Neural cell (in vitro differentiated cells): Measurements from ENCODE around the gene LYSET. TPM values are rescaled to one million over a fixed set of nuclear protein-coding genes. Genes with fewer than 3 reads are reported as not detected.
"Not testable (repeated sequence)": the region's sequence is repeated elsewhere in the genome, so short reads cannot be mapped to it uniquely, and the experiment has no call there.

Experiments
- H2AFZ ChIP-seq: fragments of 200-600, 300-800 bp; sonication (generic), shearing (Covaris generic); 2 replicates; pipeline ENCODE4 v1.6.0; 2014; ENCODE audit warnings: low read depth, mild to moderate bottlenecking, antibody characterized with exemption, low read length, moderate library complexity
- H3F3A ChIP-seq: fragments of 200-600 bp; shearing (Covaris generic); 2 replicates; pipeline ENCODE4 v1.6.1; 2016; ENCODE audit warnings: mild to moderate bottlenecking, moderate library complexity, mixed read lengths, antibody characterized with exemption, low read length; ENCODE audit not compliant: insufficient read depth, poor library complexity, severe bottlenecking
- H3K27ac ChIP-seq: fragments of 200-600, 300-800 bp; sonication (generic), shearing (Covaris generic); 2 replicates; pipeline ENCODE4 v1.5.1; 2014; ENCODE audit warnings: mild to moderate bottlenecking, low read length, moderate library complexity
- H3K27me3 ChIP-seq: fragments of 300-800, 200-600 bp; sonication (generic), shearing (Covaris generic); 2 replicates; pipeline ENCODE4 v1.6.0; 2014; ENCODE audit warnings: mild to moderate bottlenecking, low read depth, low read length, moderate library complexity; ENCODE audit not compliant: insufficient read depth
- H3K36me3 ChIP-seq: fragments of 300-800, 200-600 bp; sonication (generic), shearing (Covaris generic); 2 replicates; pipeline ENCODE4 v1.5.1; 2014; ENCODE audit warnings: mild to moderate bottlenecking, antibody characterized with exemption, low read length, moderate library complexity; ENCODE audit not compliant: insufficient read depth
- H3K4me2 ChIP-seq: fragments of 300-800, 200-600 bp; sonication (generic), shearing (Covaris generic); 2 replicates; pipeline ENCODE4 v1.6.0; 2014; ENCODE audit warnings: mild to moderate bottlenecking, low read length
- H3K4me3 ChIP-seq: fragments of 300-800, 200-600 bp; sonication (generic), shearing (Covaris generic); 2 replicates; pipeline ENCODE4 v1.5.1; 2014; ENCODE audit warnings: mild to moderate bottlenecking, low read length, moderate library complexity
- H3K79me2 ChIP-seq: fragments of 200-600 bp; shearing (Covaris generic); replicated peaks from 2 replicates; pipeline ENCODE4 v1.6.0; 2014; ENCODE audit warnings: mild to moderate bottlenecking, low read length, moderate library complexity; ENCODE audit not compliant: insufficient read depth
- H3K9ac ChIP-seq: fragments of 300-800, 200-600 bp; sonication (generic), shearing (Covaris generic); 2 replicates; pipeline ENCODE4 v1.6.1; 2016; ENCODE audit warnings: mild to moderate bottlenecking, low read length, mixed read lengths
- H3K9me2 ChIP-seq: fragments of 200-600 bp; shearing (Covaris generic); 2 replicates; pipeline ENCODE4 v1.6.1; 2016; ENCODE audit warnings: mild to moderate bottlenecking, low read length, mixed read lengths; ENCODE audit not compliant: insufficient read depth
- H3K9me3 ChIP-seq: fragments of 200-600, 300-800 bp; sonication (generic), shearing (Covaris generic); 2 replicates; pipeline ENCODE4 v1.6.1; 2016; ENCODE audit warnings: mild to moderate bottlenecking, mixed run types, low read length, moderate library complexity, mixed read lengths
- H4K20me1 ChIP-seq: fragments of 200-600 bp; shearing (Covaris generic); 2 replicates; pipeline ENCODE4 v1.6.1; 2016; ENCODE audit warnings: mild to moderate bottlenecking, mixed run types; ENCODE audit not compliant: insufficient read depth
- CTCF ChIP-seq: fragments of 450-650 bp; IDR thresholded peaks from 2 replicates; pipeline ENCODE4 v1.5.1; 2014; ENCODE audit warnings: antibody characterized with exemption, mild to moderate bottlenecking, moderate library complexity; ENCODE audit not compliant: poor library complexity, severe bottlenecking
- EP300 ChIP-seq: fragments of 450-650 bp; conservative IDR thresholded peaks from 2 replicates; pipeline ENCODE4 v1.6.1; 2014; ENCODE audit warnings: antibody characterized with exemption, mild to moderate bottlenecking, moderate library complexity; ENCODE audit not compliant: poor library complexity, severe bottlenecking
- EZH2 ChIP-seq: fragments of 200-600, 300-800 bp; shearing (Covaris generic), sonication (generic); IDR thresholded peaks from 2 replicates; pipeline ENCODE4 v1.6.1; 2014; ENCODE audit warnings: antibody characterized with exemption, low read length, borderline replicate concordance, mild to moderate bottlenecking; ENCODE audit not compliant: insufficient read depth, poor library complexity, severe bottlenecking
- MXI1 ChIP-seq: fragments of 450-650 bp; conservative IDR thresholded peaks from 2 replicates; pipeline ENCODE4 v1.6.1; 2014; ENCODE audit warnings: antibody characterized with exemption, mild to moderate bottlenecking; ENCODE audit not compliant: poor library complexity, severe bottlenecking
- POLR2AphosphoS5 ChIP-seq: IDR thresholded peaks from 2 replicates; pipeline ENCODE4 v1.6.1; 2012
- RAD21 ChIP-seq: fragments of 450-650 bp; conservative IDR thresholded peaks from 2 replicates; pipeline ENCODE4 v1.6.1; 2014; ENCODE audit warnings: antibody characterized with exemption, mild to moderate bottlenecking, moderate library complexity
- REST ChIP-seq: IDR thresholded peaks from 2 replicates; pipeline ENCODE4 v1.6.1; 2012; ENCODE audit warnings: borderline replicate concordance
- SMC3 ChIP-seq: fragments of 450-650 bp; conservative IDR thresholded peaks from 2 replicates; pipeline ENCODE4 v1.6.1; 2014; ENCODE audit warnings: antibody characterized with exemption, mild to moderate bottlenecking, moderate library complexity; ENCODE audit not compliant: poor library complexity
- TAF1 ChIP-seq: IDR thresholded peaks from 2 replicates; pipeline ENCODE4 v1.6.1; 2012; ENCODE audit warnings: low read depth
- polyA plus RNA-seq: library from polyadenylated mRNA; depleted of rRNA; stranded (reverse); fragments of >200 nt; gene quantifications from 2 replicates; pipeline ENCODE4 v1.2.3, GENCODE V29; 2014

The LYSET gene
- polyA plus RNA-seq, 1 donor from 2014 or later: 24.0 TPM

- not testable (repeated sequence) for H4K20me1 ChIP-seq, H3K9ac ChIP-seq, H3K27ac ChIP-seq, H3F3A ChIP-seq, H3K9me2 ChIP-seq, H2AFZ ChIP-seq, H3K4me2 ChIP-seq, H3K36me3 ChIP-seq, H3K9me3 ChIP-seq, H3K4me3 ChIP-seq, H3K27me3 ChIP-seq, H3K79me2 ChIP-seq
Observed at GRCh38 chr14:93169619-93170018, 15.5 kb upstream of the LYSET start.

GRCh38 chr14:93170141-93170540, 15.0 kb upstream of the LYSET start:
- not testable (repeated sequence) for H3K79me2 ChIP-seq

GRCh38 chr14:93171376-93171775, 13.7 kb upstream of the LYSET start:
- Histone ChIP-seq H3K9me2 (no peaks in the 10 kb centered on the region), H3K4me2 (no peak overlapping the region), H3K4me3 (no peak overlapping the region), H3K9ac (no peak overlapping the region), H3K27me3 (no peaks in the 10 kb centered on the region), H3K9me3 (no peaks in the 10 kb centered on the region), H3F3A (no peaks in the 10 kb centered on the region), H3K27ac (no peak overlapping the region), H3K79me2 (no peaks in the 10 kb centered on the region), H4K20me1 (no peaks in the 10 kb centered on the region), H3K36me3 (no peaks in the 10 kb centered on the region), H2AFZ (no peak overlapping the region)
- TF ChIP-seq MXI1: no peak
- no peak for TF ChIP-seq RAD21
- TF ChIP-seq EP300: no peak
- TF ChIP-seq TAF1: no peak
- TF ChIP-seq SMC3: no peak
- no peak for TF ChIP-seq EZH2
- TF ChIP-seq POLR2AphosphoS5: no peak
- no peak for TF ChIP-seq CTCF
- no peak for TF ChIP-seq REST

More at GRCh38 chr14:93170141-93170540, 15.0 kb upstream of the LYSET start:
- not testable (repeated sequence) for H3K9me2 ChIP-seq, H3K9me3 ChIP-seq, H4K20me1 ChIP-seq, H3K4me3 ChIP-seq, H3K27me3 ChIP-seq, H3K4me2 ChIP-seq, H3K36me3 ChIP-seq, H3F3A ChIP-seq, H3K27ac ChIP-seq, H2AFZ ChIP-seq, H3K9ac ChIP-seq
